K562 (cell line): Measurements from ENCODE around the gene HDAC2. TPM values are rescaled to one million over a fixed set of nuclear protein-coding genes. Genes with fewer than 3 reads are reported as not detected.

Experiments
- ATAC-seq: fragments of 200-7000 bp; cut with Tn5 transposase; 3 replicates; pipeline ENCODE4 v1.9.1; 2020; ENCODE audit warnings: moderate library complexity
- BruUV-seq: library from RNA; stranded (reverse); fragments of 400-500 nt; replicated peaks from 2 replicates; lab custom pipeline; 2021; lab: Mats Ljungman, UMichigan
- CTCF ChIA-PET: fragments of 300-600 bp; formaldehyde crosslinking; extraction: SDS; loops from one replicate; lab custom pipeline; 2021; ENCODE audit warnings: low intra/inter-chr PET ratio; lab: Yijun Ruan, JAX
- POLR2A ChIA-PET: fragments of 300-600, 350-650 bp; sonication (Branson Sonifier 250); formaldehyde crosslinking; extraction: SDS; loops from one replicate; lab custom pipeline; 2021; ENCODE audit warnings: antibody characterized with exemption, inconsistent platforms; lab: Yijun Ruan, JAX
- DNase-seq, 4 experiments: peaks; one replicate each; pipeline versions ENCODE4 v3.0.0 to v3.0.0-alpha.2; 2011 to 2018; ENCODE audit warnings: low spot score in 3 of 4, mixed read lengths in 3 of 4; ENCODE audit errors: extremely low read depth in 1 of 4
- FAIRE-seq: peaks from 2 replicates; lab custom pipeline; 2011; peaks lifted over from hg19 to GRCh38; lab: Jason Lieb, UNC
- H2AFZ ChIP-seq: 2 replicates; pipeline ENCODE4 v1.6.0; 2011; ENCODE audit warnings: low read depth, low read length, control low read depth, inconsistent platforms
- H3K27ac ChIP-seq: fragments of 200-600 bp; 3 replicates; pipeline ENCODE4 v1.8.0; 2011; ENCODE audit warnings: low read depth, mild to moderate bottlenecking, control low read depth, inconsistent platforms, low read length, moderate library complexity, mixed read lengths; ENCODE audit errors: extremely low read depth
- H3K27me3 ChIP-seq, 2 experiments: fragments of 300-600 bp in 1 of 2; 2 replicates in 1 of 2; 3 replicates in 1 of 2; pipeline versions ENCODE4 v1.6.0 to v1.8.0; 2011; ENCODE audit warnings: inconsistent platforms in 2 of 2, low read length in 2 of 2, mild to moderate bottlenecking in 1 of 2, mixed read lengths in 1 of 2, moderate library complexity in 1 of 2; ENCODE audit not compliant: control insufficient read depth in 2 of 2, insufficient read depth in 2 of 2
- H3K36me3 ChIP-seq: fragments of 300-600 bp; 3 replicates; pipeline ENCODE4 v1.8.0; 2011; ENCODE audit warnings: mild to moderate bottlenecking, low read length, inconsistent platforms; ENCODE audit not compliant: control insufficient read depth, insufficient read depth
- H3K4me1 ChIP-seq, 2 experiments: fragments of 200-600 bp in 1 of 2; replicated peaks in 1 of 2; 2 replicates in 1 of 2; 3 replicates in 1 of 2; pipeline versions ENCODE4 v1.5.1 to v1.8.0; 2011; ENCODE audit warnings: inconsistent platforms in 2 of 2, low read length in 2 of 2, mild to moderate bottlenecking in 1 of 2, mixed read lengths in 1 of 2, moderate library complexity in 1 of 2; ENCODE audit not compliant: control insufficient read depth in 2 of 2, insufficient read depth in 2 of 2
- H3K4me2 ChIP-seq: 2 replicates; pipeline ENCODE4 v1.6.1; 2011; ENCODE audit warnings: low read length, control low read depth, inconsistent platforms, mixed read lengths; ENCODE audit not compliant: insufficient read depth
- H3K4me3 ChIP-seq: fragments of 200-600 bp; sonication (generic), shearing (Covaris generic); 2 replicates; pipeline ENCODE4 v1.5.1; 2016; ENCODE audit warnings: control low read depth, inconsistent platforms
- H3K79me2 ChIP-seq: fragments of 200-600 bp; 3 replicates; pipeline ENCODE4 v1.8.0; 2011; ENCODE audit warnings: low read length, inconsistent platforms; ENCODE audit not compliant: control insufficient read depth, insufficient read depth
- H3K9ac ChIP-seq, 2 experiments: 2 replicates each; pipeline versions ENCODE4 v1.6.0 to v1.6.1; 2011; ENCODE audit warnings: low read depth in 2 of 2, low read length in 2 of 2, control low read depth in 1 of 2, inconsistent platforms in 1 of 2, mild to moderate bottlenecking in 1 of 2, mixed read lengths in 1 of 2; ENCODE audit not compliant: insufficient read depth in 1 of 2
- H3K9me1 ChIP-seq: one replicate; pipeline ENCODE4 v1.6.0; 2011; ENCODE audit warnings: inconsistent platforms, mild to moderate bottlenecking, low read length, moderate library complexity; ENCODE audit not compliant: control insufficient read depth, insufficient read depth
- H3K9me3 ChIP-seq: replicated peaks from 2 replicates; pipeline ENCODE4 v1.5.1; 2011; ENCODE audit warnings: low read depth, low read length, inconsistent platforms; ENCODE audit not compliant: control insufficient read depth, insufficient read depth
- H4K20me1 ChIP-seq: replicated peaks from 2 replicates; pipeline ENCODE4 v1.6.1; 2011; ENCODE audit warnings: low read length, inconsistent platforms, mixed read lengths; ENCODE audit not compliant: control insufficient read depth, insufficient read depth
- ADNP ChIP-seq: fragments of 200-800 bp; sonication (Bioruptor generic); IDR thresholded peaks from 2 replicates; pipeline ENCODE4 v1.6.1; 2016; ENCODE audit warnings: missing genetic modification characterization, missing compliant biosample characterization
- COPS2 ChIP-seq: fragments of 450-650 bp; conservative IDR thresholded peaks from 2 replicates; pipeline ENCODE4 v1.6.1; 2016; ENCODE audit warnings: mild to moderate bottlenecking, moderate library complexity
- E2F4 ChIP-seq: sonication (generic); formaldehyde crosslinking; IDR thresholded peaks from 2 replicates; pipeline ENCODE4 v1.8.0; 2022; ENCODE audit warnings: mild to moderate bottlenecking, low read depth, missing genetic modification reagents
- ETV6 ChIP-seq, 3 experiments: fragments of 150-350 bp in 1 of 3; sonication (generic) in 1 of 3; formaldehyde crosslinking in 1 of 3; IDR thresholded peaks; 2 replicates each; pipeline versions ENCODE4 v1.6.1 to v1.8.0; 2014 to 2022; ENCODE audit warnings: borderline replicate concordance in 2 of 3, low read depth in 2 of 3, antibody characterized with exemption in 1 of 3, low read length in 1 of 3, mild to moderate bottlenecking in 1 of 3, missing genetic modification reagents in 1 of 3
- GMEB1 ChIP-seq: fragments of 250-450 bp; sonication (Bioruptor Pico); IDR thresholded peaks from 2 replicates; pipeline ENCODE4 v1.4.0; 2020; ENCODE audit warnings: mild to moderate bottlenecking
- KDM1A ChIP-seq, 2 experiments: fragments of 450-650 bp; IDR thresholded peaks; 2 replicates each; pipeline ENCODE4 v1.6.1; 2016; ENCODE audit warnings: mild to moderate bottlenecking in 2 of 2
- NBN ChIP-seq: fragments of 450-650 bp; IDR thresholded peaks from 2 replicates; pipeline ENCODE4 v1.6.1; 2016; ENCODE audit warnings: low read depth, mild to moderate bottlenecking
- POLR2AphosphoS2 ChIP-seq: IDR thresholded peaks from 2 replicates; pipeline ENCODE4 v1.6.1; 2012; ENCODE audit warnings: low read length, improper control_type of control experiment
- PRDM10 ChIP-seq: fragments of 450-650 bp; IDR thresholded peaks from 2 replicates; pipeline ENCODE4 v1.6.1; 2018; ENCODE audit not compliant: partially characterized antibody
- YY1 ChIP-seq, 3 experiments: IDR thresholded peaks; 2 replicates each; pipeline ENCODE4 v1.6.1; 2011; ENCODE audit warnings: low read length in 2 of 3, mild to moderate bottlenecking in 2 of 3, moderate library complexity in 2 of 3, borderline replicate concordance in 1 of 3, control low read depth in 1 of 3, low read depth in 1 of 3; ENCODE audit not compliant: insufficient read depth in 3 of 3, insufficient replicate concordance in 2 of 3, control insufficient read depth in 1 of 3, insufficient read length in 1 of 3; ENCODE audit errors: extremely low read depth in 1 of 3
- ZBTB7A ChIP-seq: IDR thresholded peaks from 2 replicates; pipeline ENCODE4 v1.6.1; 2011; ENCODE audit warnings: low read depth, mild to moderate bottlenecking, low read length, moderate library complexity, borderline replicate concordance; ENCODE audit not compliant: control insufficient read depth
- ZNF217 ChIP-seq: sonication (generic); formaldehyde crosslinking; IDR thresholded peaks from 2 replicates; pipeline ENCODE4 v1.8.0; 2022; ENCODE audit warnings: mild to moderate bottlenecking, missing genetic modification reagents
- WGBS: fragments of 100-300 bp; shearing (Covaris generic); methylation state at CpG from one replicate; pipeline ENCODE4 v1.1.6; 2016; ENCODE audit warnings: low coverage, mixed read lengths; ENCODE audit not compliant: insufficient coverage; ENCODE audit errors: missing lambda C conversion rate; 5-methylcytosine and 5-hydroxymethylcytosine counted together
- in situ Hi-C: fragments of 300-500 bp; cut with MboI; formaldehyde crosslinking; loops from 4 replicates; pipeline ENCODE4 v1.15.0; 2018; ENCODE audit warnings: inconsistent platforms, mixed read lengths
- intact Hi-C: fragments of 100-400 bp; cut with micrococcal nuclease; formaldehyde crosslinking; loops from 2 replicates; pipeline ENCODE4 v1.14.2; 2022
- polyA plus RNA-seq, 8 experiments: library from polyadenylated mRNA; depleted of rRNA in 4 of 8; stranded (reverse) in 5 of 8; unstranded in 3 of 8; fragments of >200 nt; fragmentation: Nextera tagmentation in 2 of 8; fragmentation: Illumina TruSeq in 1 of 8; extraction: Ambion mirVana in 2 of 8; extraction: Trizol in 1 of 8; gene quantifications; 2 replicates each; pipeline versions ENCODE4 v1.2.1 to v1.2.3, GENCODE V29; 2011 to 2014; ENCODE audit warnings: inconsistent platforms in 1 of 8, missing spikeins in 1 of 8
- total RNA-seq, 7 experiments: library from RNA; depleted of rRNA in 6 of 7; stranded (reverse); fragments of >200 nt in 6 of 7; fragmentation: Illumina TruSeq in 2 of 7; extraction: Trizol in 2 of 7; gene quantifications; 2 replicates each; pipeline versions ENCODE4 v1.2.1 to v1.2.3, GENCODE V29; 2011 to 2021; ENCODE audit warnings: low replicate concordance in 1 of 7

The HDAC2 gene
- total and polyA plus RNA-seq, 9 of the 15 experiments (the other 6 are each of a cell fraction or from before 2014, with no cell fraction given): 67.0 to 277 (median 151) TPM

- H3K9ac ChIP-seq: no peak overlapping the region
- 0% methylated on average over 2 of the region's 2 CpGs for WGBS
- in situ Hi-C loops (no loop called here), intact Hi-C loops (no loop called here)
- H3K4me2 ChIP-seq: no peak overlapping the region
- DNase-seq (no peak), FAIRE-seq (no peak), ATAC-seq (no peak)
- H3K36me3 ChIP-seq: no peaks in the 10 kb centered on the region
- no peak overlapping the region for H3K27ac ChIP-seq
- no peaks in the 10 kb centered on the region for H3K4me1 ChIP-seq
- H3K4me3 ChIP-seq: no peak overlapping the region
- ChIA-PET CTCF (no interaction called here), POLR2A (no interaction called here)
- no peaks in the 10 kb centered on the region for H4K20me1 ChIP-seq
- no peaks in the 10 kb centered on the region for H3K9me1 ChIP-seq
- no TSS peak for BruUV-seq
- no peaks in the 10 kb centered on the region for H3K9me3 ChIP-seq
- H3K79me2 ChIP-seq: no peaks in the 10 kb centered on the region
- 0 out of 5 replicates have a peak, but pooled peaks cover 0 to 2% of the 10 kb centered on the region in 2 experiments for H3K27me3 ChIP-seq
- H2AFZ ChIP-seq: no peak overlapping the region
- TF ChIP-seq ZBTB7A (no peak), ZNF217 (CRISPR knock-in tag) (no peak), KDM1A (IDR thresholded peaks at IDR 0.05) (no peak), GMEB1 (no peak), YY1 (IDR thresholded peaks at IDR 0.05; ENCODE audit: borderline replicate concordance in 1 of 3, control insufficient read depth in 1 of 3, extremely low read depth in 1 of 3, insufficient read depth in 3 of 3, insufficient read length in 1 of 3, insufficient replicate concordance in 2 of 3, low read depth in 1 of 3, low read length in 2 of 3) (no peak), ADNP (no peak), E2F4 (CRISPR knock-in tag) (no peak), COPS2 (no peak), ETV6 (IDR thresholded peaks at IDR 0.05; ENCODE audit: borderline replicate concordance in 1 of 2, low read depth in 2 of 2, low read length in 1 of 2) (no peak), ETV6 (CRISPR knock-in tag; IDR thresholded peaks at IDR 0.05; ENCODE audit: borderline replicate concordance) (no peak), POLR2AphosphoS2 (no peak), NBN (no peak), PRDM10 (no peak)
These were observed 86.9 kb downstream of the HDAC2 start for GRCh38 chr6:113884011-113884410.
